ENCODE measurements around the gene KRTAP5-2.
"Not testable (repeated sequence)": the region's sequence is repeated elsewhere in the genome, so short reads cannot be mapped to it uniquely, and the experiment has no call there.

KRTAP5-2 gene

GRCh38 chr11:1625541-1625940 lies 27.4 kb upstream of the KRTAP5-2 start:
- no peak for DNase-seq

GRCh38 chr11:1624621-1625020 lies 26.5 kb upstream of the KRTAP5-2 start:
- DNase-seq: no peak

- DNase-seq: no peak
Measured at GRCh38 chr11:1623716-1624115, 25.6 kb upstream of the KRTAP5-2 start.

- DNase-seq: no peak
Measured at GRCh38 chr11:1622086-1622485, 24.0 kb upstream of the KRTAP5-2 start, which contains the start of gene KRTAP5-4. TSS of gene KRTAP5-4 (minus strand) at chr11:1622138. CDS start at chr11:1622093, 45 bp downstream.

GRCh38 chr11:1619449-1619848 lies 21.4 kb upstream of the KRTAP5-2 start:
- peak; percentile 29 for DNase-seq

- DNase-seq: no peak
Measured at GRCh38 chr11:1618231-1618630, 20.1 kb upstream of the KRTAP5-2 start.

GRCh38 chr11:1608363-1608762 lies 10.3 kb upstream of the KRTAP5-2 start, which contains the start of gene KRTAP5-3:
TSS of gene KRTAP5-3 (minus strand) at chr11:1608463. CDS start at chr11:1608385, 78 bp downstream.
- no peak for DNase-seq

GRCh38 chr11:1607901-1608300 lies 9.8 kb upstream of the KRTAP5-2 start:
- not testable (repeated sequence) for DNase-seq

- not testable (repeated sequence) for DNase-seq
Measured at GRCh38 chr11:1607156-1607845, 9.2 kb upstream of the KRTAP5-2 start.

- DNase-seq: not testable (repeated sequence)
Measured at GRCh38 chr11:1605923-1606322, 7.8 kb upstream of the KRTAP5-2 start.

GRCh38 chr11:1604711-1605110 lies 6.6 kb upstream of the KRTAP5-2 start:
- DNase-seq: no peak

GRCh38 chr11:1604181-1604580 lies 6.1 kb upstream of the KRTAP5-2 start:
- no peak for DNase-seq

- no peak for DNase-seq
Measured at GRCh38 chr11:1603629-1604028, 5.5 kb upstream of the KRTAP5-2 start.

- DNase-seq: not testable (repeated sequence)
Measured at GRCh38 chr11:1601663-1602062, 3.6 kb upstream of the KRTAP5-2 start.

- DNase-seq: no peak
Measured at GRCh38 chr11:1600626-1601025, 2.5 kb upstream of the KRTAP5-2 start.

GRCh38 chr11:1598816-1599215 lies 722 bp upstream of the KRTAP5-2 start:
- no peak for DNase-seq

GRCh38 chr11:1598406-1598805 lies 312 bp upstream of the KRTAP5-2 start:
- not testable (repeated sequence) for DNase-seq

- no peak for DNase-seq
Measured at GRCh38 chr11:1597331-1597993, 632 bp downstream of the KRTAP5-2 start.

GRCh38 chr11:1596576-1597121 lies 1.4 kb downstream of the KRTAP5-2 start:
- not testable (repeated sequence) for DNase-seq

GRCh38 chr11:1595994-1596575 lies 2.0 kb downstream of the KRTAP5-2 start:
- not testable (repeated sequence) for DNase-seq

- no peak for DNase-seq
Measured at GRCh38 chr11:1592628-1593027, 5.5 kb downstream of the KRTAP5-2 start.

GRCh38 chr11:1589996-1590395 lies 8.1 kb downstream of the KRTAP5-2 start:
- no peak for DNase-seq

GRCh38 chr11:1589191-1589963 lies 8.7 kb downstream of the KRTAP5-2 start:
- not testable (repeated sequence) for DNase-seq

Measured in stimulated activated CD8-positive, alpha-beta memory T cell treated with anti-CD3 and anti-CD28 coated beads, Interleukin-4, amount 100 ng/mL, for 48 hours (primary cell).